ENCODE results near the gene CLTCL1. TPM values are rescaled to one million over a fixed set of nuclear protein-coding genes. Genes with fewer than 3 reads are reported as not detected.

Gene CLTCL1
- total and polyA plus RNA-seq, 4 experiments from 2014 or later = 0.80 to 1.7 TPM; not detected in 2

Other genes with a start within 250 kb of the CLTCL1 start
- gene DGCR2, start 169.3 kb downstream of the CLTCL1 start, total RNA-seq = 10 to 100 TPM; 61.3 to 66.7 TPM
- gene DGCR2, start 169.3 kb downstream of the CLTCL1 start, polyA plus RNA-seq = 10 to 100 TPM; 33.1 to 52.0 TPM
- gene TSSK2, start 160.4 kb downstream of the CLTCL1 start, total RNA-seq = not detected
- not detected for gene TSSK2, start 160.4 kb downstream of the CLTCL1 start, polyA plus RNA-seq
- gene ESS2, start 147.1 kb downstream of the CLTCL1 start, total RNA-seq = 10 to 100 TPM; 16.9 to 17.1 TPM
- gene ESS2, start 147.1 kb downstream of the CLTCL1 start, polyA plus RNA-seq = 10 to 100 TPM in 1 of 2 donors, 1 to 10 TPM in 1; 5.5 to 14.2 TPM
- gene GSC2, start 141.4 kb downstream of the CLTCL1 start, total RNA-seq = not detected
- gene GSC2, start 141.4 kb downstream of the CLTCL1 start, polyA plus RNA-seq = not detected
- 10 to 100 TPM; 39.0 to 40.7 TPM for gene SLC25A1, start 113.0 kb downstream of the CLTCL1 start, total RNA-seq
- 10 to 100 TPM; 35.5 to 64.9 TPM for gene SLC25A1, start 113.0 kb downstream of the CLTCL1 start, polyA plus RNA-seq
- 10 to 100 TPM; 27.3 to 30.8 TPM for gene HIRA, start 140.0 kb upstream of the CLTCL1 start, total RNA-seq
- gene HIRA, start 140.0 kb upstream of the CLTCL1 start, polyA plus RNA-seq = 1 to 10 TPM; 1.4 to 7.9 TPM
- 10 to 100 TPM; 16.2 to 16.8 TPM for gene MRPL40, start 140.8 kb upstream of the CLTCL1 start, total RNA-seq
- gene MRPL40, start 140.8 kb upstream of the CLTCL1 start, polyA plus RNA-seq = 10 to 100 TPM; 56.1 to 79.3 TPM
- gene C22orf39, start 156.0 kb upstream of the CLTCL1 start, total RNA-seq = 10 to 100 TPM; 40.5 TPM
- gene C22orf39, start 156.0 kb upstream of the CLTCL1 start, polyA plus RNA-seq = 10 to 100 TPM; 57.3 to 58.3 TPM
- gene UFD1, start 187.5 kb upstream of the CLTCL1 start, total RNA-seq = 10 to 100 TPM; 42.0 to 48.7 TPM
- gene UFD1, start 187.5 kb upstream of the CLTCL1 start, polyA plus RNA-seq = 100 to 1,000 TPM in 1 of 2 donors, 10 to 100 TPM in 1; 81.3 to 126 TPM
- under 1 TPM; 0.53 to 0.64 TPM for gene CDC45, start 188.2 kb upstream of the CLTCL1 start, total RNA-seq
- under 1 TPM in 1 of 2 donors, not detected in 1; 0.57 TPM for gene CDC45, start 188.2 kb upstream of the CLTCL1 start, polyA plus RNA-seq
- not detected for gene CLDN5, start 232.7 kb upstream of the CLTCL1 start, total RNA-seq
- gene CLDN5, start 232.7 kb upstream of the CLTCL1 start, polyA plus RNA-seq = under 1 TPM; 0.18 to 0.72 TPM